ENCODE measurements around the gene ZP4.

- TF ChIP-seq CTCF (conservative IDR thresholded peaks at IDR 0.05) (no peak), ZFX (IDR thresholded peaks at IDR 0.05) (no peak)
These were observed 56.7 kb downstream of the ZP4 start for GRCh38 chr1:237834048-237834447.

Data from C4-2B (cell line).